ENCODE results near the gene EVL.
"Not testable (repeated sequence)": the region's sequence is repeated elsewhere in the genome, so short reads cannot be mapped to it uniquely, and the experiment has no call there.

EVL gene

GRCh38 chr14:100173353-100173752, 108.1 kb downstream of the EVL start:
- no peak for FAIRE-seq

DNA sequence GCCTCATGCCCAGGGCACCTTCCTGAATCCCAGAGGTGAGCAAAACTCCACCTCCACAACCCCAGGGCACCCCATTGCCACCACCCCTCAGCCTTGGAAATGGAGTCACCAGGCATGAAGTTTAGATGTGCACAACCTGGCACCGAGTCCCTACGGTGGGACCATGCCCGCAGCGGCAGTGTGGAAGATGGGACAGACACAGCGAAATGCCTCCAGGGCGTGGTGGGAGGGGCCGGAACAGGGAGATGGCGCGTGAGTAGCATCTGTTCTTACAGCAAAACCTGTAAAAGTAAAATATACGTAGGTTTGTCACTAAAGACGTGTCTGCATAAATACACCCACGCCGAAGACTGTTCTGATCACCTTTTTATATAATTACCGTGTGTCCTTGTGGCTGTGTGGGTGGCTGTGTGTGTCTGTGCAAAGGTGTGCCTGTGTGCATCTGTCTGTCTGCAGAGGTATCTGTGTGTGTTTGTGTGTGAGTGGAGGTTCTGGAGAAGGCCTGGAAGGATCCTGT, 111.6 kb downstream of the EVL start:
- FAIRE-seq (no peak), DNase-seq (ENCODE audit: insufficient read length, low spot score) (no peak)
- no peak for TF ChIP-seq CTCF (IDR thresholded peaks at IDR 0.05; ENCODE audit: insufficient read depth, missing control alignments)

More at GRCh38 chr14:100173353-100173752, 108.1 kb downstream of the EVL start:
- no peak for DNase-seq (ENCODE audit: insufficient read length, low spot score)
- TF ChIP-seq CTCF (IDR thresholded peaks at IDR 0.05; ENCODE audit: insufficient read depth, missing control alignments): no peak

- FAIRE-seq: no peak
Measured at GRCh38 chr14:100178691-100179090, 113.5 kb downstream of the EVL start.

GRCh38 chr14:100180671-100181070, 115.4 kb downstream of the EVL start:
- not testable (repeated sequence) for DNase-seq (ENCODE audit: insufficient read length, low spot score); FAIRE-seq

More at GRCh38 chr14:100178691-100179090, 113.5 kb downstream of the EVL start:
- no peak for DNase-seq (ENCODE audit: insufficient read length, low spot score)
- no peak for TF ChIP-seq CTCF (IDR thresholded peaks at IDR 0.05; ENCODE audit: insufficient read depth, missing control alignments)

DNA sequence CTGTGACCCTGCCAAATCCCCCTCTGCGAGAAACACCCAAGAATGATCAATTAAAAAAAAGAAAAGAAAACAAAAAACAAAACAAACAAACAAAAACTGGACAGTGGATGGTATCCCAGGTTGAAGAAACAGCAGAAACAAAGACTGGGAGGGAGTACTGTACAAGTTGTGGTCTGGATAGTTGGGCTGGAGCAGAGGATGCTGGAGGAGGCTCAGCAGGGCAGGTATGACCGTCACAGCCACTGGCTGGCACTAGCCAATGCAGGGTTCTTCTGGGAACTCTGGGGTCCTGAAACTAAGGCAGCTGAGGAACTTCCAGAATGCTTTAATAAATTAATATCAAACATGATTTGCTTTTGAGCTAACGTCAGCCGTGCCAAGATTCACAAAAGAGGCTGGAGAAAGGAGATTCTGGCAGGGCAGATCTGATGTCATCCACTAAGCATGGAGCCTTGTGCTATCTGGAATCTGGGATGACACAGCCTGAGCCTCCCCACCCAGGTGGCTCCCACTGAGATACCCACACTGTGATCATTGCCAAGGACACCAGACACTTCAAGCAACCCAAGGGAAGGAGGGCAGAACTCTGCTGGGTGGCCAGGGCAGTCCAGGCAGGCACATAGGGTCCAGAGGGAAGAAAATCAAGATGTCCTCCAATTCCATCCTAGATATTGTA, 116.8 kb downstream of the EVL start:
- not testable (repeated sequence) for FAIRE-seq; DNase-seq (ENCODE audit: insufficient read length, low spot score)

GRCh38 chr14:100187247-100187833, 122.1 kb downstream of the EVL start:
- TF ChIP-seq CTCF (IDR thresholded peaks at IDR 0.05; ENCODE audit: insufficient read depth, missing control alignments): no peak
- no peak for DNase-seq (ENCODE audit: insufficient read length, low spot score)
- FAIRE-seq: no peak

DNA sequence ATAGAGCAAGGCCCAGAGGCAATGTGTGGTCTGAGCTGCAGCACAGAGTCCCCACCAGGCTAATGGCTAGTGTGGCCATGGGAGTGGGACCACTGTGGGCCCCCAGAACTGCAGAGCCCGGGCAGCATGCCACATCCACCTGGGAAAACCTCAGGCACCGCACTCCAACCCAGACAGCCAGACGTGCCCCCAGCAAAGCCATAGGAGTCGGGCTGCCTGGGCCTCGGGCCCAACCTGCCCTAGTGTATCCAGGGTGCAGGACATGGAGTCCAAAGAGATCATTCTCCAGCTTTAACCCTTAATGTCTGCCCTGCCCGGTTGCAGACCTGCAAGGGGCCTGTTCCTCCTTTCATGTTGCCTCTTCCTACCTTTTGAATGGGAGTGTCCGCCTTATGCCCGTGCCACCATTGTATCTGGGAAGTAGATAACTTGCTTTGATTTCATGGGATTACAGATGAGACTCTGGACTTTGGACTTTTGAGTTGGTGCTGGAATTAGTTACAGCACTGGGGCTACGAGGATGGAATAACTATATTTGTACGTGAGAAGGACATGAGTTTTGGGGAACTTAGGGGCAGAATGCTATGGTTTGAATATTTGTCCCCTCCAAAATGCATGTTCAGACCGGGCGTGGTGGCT, 123.3 kb downstream of the EVL start:
- DNase-seq (ENCODE audit: insufficient read length, low spot score) (no peak), FAIRE-seq (no peak)
- TF ChIP-seq CTCF (IDR thresholded peaks at IDR 0.05; ENCODE audit: insufficient read depth, missing control alignments): no peak

DNA sequence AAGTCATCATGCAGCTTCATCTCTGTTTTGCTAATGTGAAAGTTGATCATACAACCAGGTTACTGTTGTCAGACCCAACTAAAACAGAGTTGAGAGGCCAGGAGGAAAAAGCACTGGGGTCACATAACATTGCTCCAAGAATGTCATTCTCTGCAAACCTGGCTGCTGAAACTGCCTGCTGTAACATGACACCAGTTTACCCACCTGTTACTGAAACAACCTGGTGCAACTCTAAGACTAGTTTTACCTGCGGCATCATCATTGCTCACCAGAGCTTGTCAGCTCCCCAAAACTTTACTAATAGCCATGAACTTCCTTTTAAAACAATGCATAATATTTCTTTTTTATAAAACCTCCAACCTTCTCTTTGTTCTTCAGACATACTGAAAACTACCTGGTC, 124.9 kb downstream of the EVL start:
- DNase-seq (ENCODE audit: insufficient read length, low spot score) (no peak), FAIRE-seq (no peak)
- no peak for TF ChIP-seq CTCF (IDR thresholded peaks at IDR 0.05; ENCODE audit: insufficient read depth, missing control alignments)

Measured in D721Med (cell line).